Ishikawa (cell line): Measurements from ENCODE around the gene ZSCAN18.

ENCODE experiments used
- CEBPB ChIP-seq: IDR thresholded peaks from 2 replicates; pipeline ENCODE4 v1.6.1; 2012
- CREB1 ChIP-seq: IDR thresholded peaks from 2 replicates; pipeline ENCODE4 v1.6.1; 2012; ENCODE audit warnings: low read depth
- EGR1 ChIP-seq: IDR thresholded peaks from 2 replicates; pipeline ENCODE4 v1.6.1; 2012
- EP300 ChIP-seq: IDR thresholded peaks from 2 replicates; pipeline ENCODE4 v1.6.1; 2012; ENCODE audit warnings: borderline replicate concordance
- FOXM1 ChIP-seq: IDR thresholded peaks from 2 replicates; pipeline ENCODE4 v1.6.1; 2012; ENCODE audit warnings: low read depth, borderline replicate concordance
- MAX ChIP-seq: IDR thresholded peaks from 2 replicates; pipeline ENCODE4 v1.6.1; 2012
- NFIC ChIP-seq: IDR thresholded peaks from 2 replicates; pipeline ENCODE4 v1.6.1; 2012
- RAD21 ChIP-seq: IDR thresholded peaks from 2 replicates; pipeline ENCODE4 v1.6.1; 2012; ENCODE audit warnings: low read depth
- REST ChIP-seq: IDR thresholded peaks from 2 replicates; pipeline ENCODE4 v1.6.1; 2012; ENCODE audit warnings: low read depth, mild to moderate bottlenecking
- TAF1 ChIP-seq: IDR thresholded peaks from 2 replicates; pipeline ENCODE4 v1.6.1; 2012; ENCODE audit warnings: low read depth, mild to moderate bottlenecking
- TCF12 ChIP-seq: IDR thresholded peaks from 2 replicates; pipeline ENCODE4 v1.6.1; 2012; ENCODE audit warnings: low read depth
- TEAD4 ChIP-seq: IDR thresholded peaks from 2 replicates; pipeline ENCODE4 v1.6.1; 2012
- USF1 ChIP-seq: IDR thresholded peaks from 2 replicates; pipeline ENCODE4 v1.6.1; 2012
- YY1 ChIP-seq: IDR thresholded peaks from 2 replicates; pipeline ENCODE4 v1.6.1; 2012; ENCODE audit warnings: low read depth
- ZBTB7A ChIP-seq: IDR thresholded peaks from 2 replicates; pipeline ENCODE4 v1.6.1; 2012; ENCODE audit warnings: low read depth

ZSCAN18 gene

GRCh38 chr19:58046856-58047255 is 51.2 kb downstream of the ZSCAN18 start:
- TF ChIP-seq TAF1: no peak
- no peak for TF ChIP-seq NFIC
- no peak for TF ChIP-seq FOXM1
- TF ChIP-seq TCF12: no peak
- TF ChIP-seq TEAD4: no peak
- no peak for TF ChIP-seq USF1
- TF ChIP-seq ZBTB7A: no peak
- TF ChIP-seq CEBPB: no peak
- no peak for TF ChIP-seq CREB1
- no peak for TF ChIP-seq EGR1
- no peak for TF ChIP-seq YY1
- no peak for TF ChIP-seq REST
- no peak for TF ChIP-seq EP300
- TF ChIP-seq RAD21: no peak
- TF ChIP-seq MAX: no peak

GRCh38 chr19:58045411-58046050 is 52.5 kb downstream of the ZSCAN18 start:
- TF ChIP-seq REST (no peak), CREB1 (no peak), EGR1 (no peak), RAD21 (no peak), TCF12 (no peak), ZBTB7A (no peak), TEAD4 (no peak)

GRCh38 chr19:58044886-58045285 is 53.1 kb downstream of the ZSCAN18 start:
- TF ChIP-seq CREB1 (no peak), EP300 (no peak), NFIC (no peak), YY1 (no peak), USF1 (no peak), REST (no peak), CEBPB (no peak), TEAD4 (no peak), MAX (no peak), FOXM1 (no peak), EGR1 (no peak), ZBTB7A (no peak)

GRCh38 chr19:58044391-58044790 is 53.6 kb downstream of the ZSCAN18 start:
- TF ChIP-seq EP300 (no peak), YY1 (no peak), ZBTB7A (no peak), TCF12 (no peak), REST (no peak), CREB1 (no peak), TEAD4 (no peak), MAX (no peak), RAD21 (no peak), EGR1 (no peak), FOXM1 (no peak), TAF1 (no peak), CEBPB (no peak), USF1 (no peak), NFIC (no peak)
